DOHH2 (cell line): Measurements from ENCODE around the gene NBAS.
"Not testable (repeated sequence)": the region's sequence is repeated elsewhere in the genome, so short reads cannot be mapped to it uniquely, and the experiment has no call there.

Experiments used
- H3F3A ChIP-seq: fragments of 200-600 bp; sonication (generic), shearing (Covaris generic); 2 replicates; pipeline ENCODE4 v1.6.0; 2016; ENCODE audit warnings: antibody characterized with exemption, mild to moderate bottlenecking; ENCODE audit not compliant: control insufficient read depth, insufficient read depth
- H3K27ac ChIP-seq: fragments of 200-600 bp; sonication (generic); 2 replicates; pipeline ENCODE4 v1.5.1; 2014; ENCODE audit warnings: low read depth, mild to moderate bottlenecking, low read length, moderate library complexity
- H3K27me3 ChIP-seq: fragments of 200-600 bp; sonication (generic); 2 replicates; pipeline ENCODE4 v1.6.1; 2014; ENCODE audit warnings: mild to moderate bottlenecking, low read length, mixed read lengths; ENCODE audit not compliant: control insufficient read depth
- H3K36me3 ChIP-seq: fragments of 200-600 bp; sonication (generic); 2 replicates; pipeline ENCODE4 v1.6.1; 2014; ENCODE audit warnings: mild to moderate bottlenecking, low read length, moderate library complexity, mixed read lengths; ENCODE audit not compliant: control insufficient read depth
- H3K4me1 ChIP-seq: fragments of 200-600 bp; sonication (generic); 2 replicates; pipeline ENCODE4 v1.6.1; 2014; ENCODE audit warnings: mild to moderate bottlenecking, low read length, mixed read lengths; ENCODE audit not compliant: control insufficient read depth
- H3K4me2 ChIP-seq: fragments of 200-600 bp; sonication (generic); 2 replicates; pipeline ENCODE4 v1.6.0; 2014; ENCODE audit warnings: mild to moderate bottlenecking, low read length, moderate library complexity
- H3K4me3 ChIP-seq: fragments of 200-600 bp; sonication (generic); 2 replicates; pipeline ENCODE4 v1.5.1; 2014; ENCODE audit warnings: mild to moderate bottlenecking, low read length, mixed read lengths
- H3K79me2 ChIP-seq: fragments of 200-600 bp; sonication (generic); 2 replicates; pipeline ENCODE4 v1.6.1; 2014; ENCODE audit warnings: mild to moderate bottlenecking, low read length, mixed read lengths; ENCODE audit not compliant: control insufficient read depth
- H3K9me2 ChIP-seq: fragments of 200-600 bp; sonication (generic); replicated peaks from 2 replicates; pipeline ENCODE4 v1.6.1; 2014; ENCODE audit warnings: mild to moderate bottlenecking, low read length, mixed read lengths; ENCODE audit not compliant: control insufficient read depth
- H3K9me3 ChIP-seq: fragments of 200-600 bp; sonication (generic); 2 replicates; pipeline ENCODE4 v1.6.1; 2014; ENCODE audit warnings: antibody characterized with exemption, low read length, mixed read lengths; ENCODE audit not compliant: control insufficient read depth, insufficient read depth
- H4K20me1 ChIP-seq: fragments of 200-600 bp; sonication (generic); 2 replicates; pipeline ENCODE4 v1.6.0; 2014; ENCODE audit warnings: low read depth, mild to moderate bottlenecking, antibody characterized with exemption, low read length, moderate library complexity; ENCODE audit not compliant: control insufficient read depth, insufficient read depth
- CTCF ChIP-seq: fragments of 200-600 bp; sonication (generic); IDR thresholded peaks from one replicate; pipeline ENCODE4 v1.5.1; 2014; ENCODE audit warnings: antibody characterized with exemption, mild to moderate bottlenecking, low read depth, low read length; ENCODE audit not compliant: poor library complexity, severe bottlenecking
- EZH2phosphoT487 ChIP-seq: fragments of 200-600 bp; sonication (generic); IDR thresholded peaks from 2 replicates; pipeline ENCODE4 v1.6.1; 2017; ENCODE audit warnings: borderline replicate concordance, mild to moderate bottlenecking, antibody characterized with exemption, low read length, moderate library complexity, mixed read lengths

The NBAS gene

GRCh38 chr2:15446961-15447360 lies 114.2 kb downstream of the NBAS start:
- H3K4me1 ChIP-seq, result no peaks in the 10 kb centered on the region
- H3K27ac ChIP-seq, result no peak overlapping the region
- H3K9me3 ChIP-seq, result no peaks in the 10 kb centered on the region
- no peaks in the 10 kb centered on the region for H4K20me1 ChIP-seq
- no peaks in the 10 kb centered on the region for H3K27me3 ChIP-seq
- no peaks in the 10 kb centered on the region for H3K36me3 ChIP-seq
- no peak overlapping the region for H3K4me2 ChIP-seq
- no peaks in the 10 kb centered on the region for H3K79me2 ChIP-seq
- no peaks in the 10 kb centered on the region for H3F3A ChIP-seq
- TF ChIP-seq CTCF, result no peak
- TF ChIP-seq EZH2phosphoT487, result no peak
- H3K9me2 ChIP-seq, result no peaks in the 10 kb centered on the region
- H3K4me3 ChIP-seq, result no peak overlapping the region

GRCh38 chr2:15445891-15446562 lies 115.1 kb downstream of the NBAS start:
- H3K79me2 ChIP-seq, result no peaks in the 10 kb centered on the region
- no peak overlapping the region for H3K4me3 ChIP-seq
- H4K20me1 ChIP-seq, result no peaks in the 10 kb centered on the region
- no peak overlapping the region for H3K27ac ChIP-seq
- H3K4me1 ChIP-seq, result no peaks in the 10 kb centered on the region
- H3K4me2 ChIP-seq, result no peak overlapping the region
- no peaks in the 10 kb centered on the region for H3K27me3 ChIP-seq
- H3F3A ChIP-seq, result no peaks in the 10 kb centered on the region
- no peaks in the 10 kb centered on the region for H3K9me2 ChIP-seq
- H3K9me3 ChIP-seq, result no peaks in the 10 kb centered on the region
- no peak for TF ChIP-seq EZH2phosphoT487
- no peak for TF ChIP-seq CTCF
- H3K36me3 ChIP-seq, result no peaks in the 10 kb centered on the region

- not testable (repeated sequence) for H3K4me1 ChIP-seq, H3K9me2 ChIP-seq, H3K4me3 ChIP-seq, H4K20me1 ChIP-seq, H3F3A ChIP-seq, H3K27me3 ChIP-seq, H3K36me3 ChIP-seq, H3K79me2 ChIP-seq, H3K9me3 ChIP-seq, H3K4me2 ChIP-seq, H3K27ac ChIP-seq
Observed at GRCh38 chr2:15439768-15440524, 121.2 kb downstream of the NBAS start.

GRCh38 chr2:15439366-15439765 lies 121.8 kb downstream of the NBAS start:
- not testable (repeated sequence) for H3K27me3 ChIP-seq, H3K9me2 ChIP-seq, H3K27ac ChIP-seq, H3F3A ChIP-seq, H3K9me3 ChIP-seq, H3K36me3 ChIP-seq, H3K4me2 ChIP-seq, H3K4me1 ChIP-seq, H3K79me2 ChIP-seq, H4K20me1 ChIP-seq, H3K4me3 ChIP-seq
